GM20000 (cell line): ENCODE results near the gene PLEKHA6.
"Not testable (repeated sequence)": the region's sequence is repeated elsewhere in the genome, so short reads cannot be mapped to it uniquely, and the experiment has no call there.

Experiments used
- DNase-seq: peaks from one replicate; pipeline ENCODE4 v3.0.0; 2012; ENCODE audit warnings: low spot score
- TF ChIP-seq, protein P1 (sequence below): IDR thresholded peaks from 2 replicates; pipeline ENCODE4 v1.5.1; 2012; ENCODE audit warnings: mild to moderate bottlenecking, control low read depth; ENCODE audit errors: extremely low read depth, missing control alignments

The PLEKHA6 gene

DNA sequence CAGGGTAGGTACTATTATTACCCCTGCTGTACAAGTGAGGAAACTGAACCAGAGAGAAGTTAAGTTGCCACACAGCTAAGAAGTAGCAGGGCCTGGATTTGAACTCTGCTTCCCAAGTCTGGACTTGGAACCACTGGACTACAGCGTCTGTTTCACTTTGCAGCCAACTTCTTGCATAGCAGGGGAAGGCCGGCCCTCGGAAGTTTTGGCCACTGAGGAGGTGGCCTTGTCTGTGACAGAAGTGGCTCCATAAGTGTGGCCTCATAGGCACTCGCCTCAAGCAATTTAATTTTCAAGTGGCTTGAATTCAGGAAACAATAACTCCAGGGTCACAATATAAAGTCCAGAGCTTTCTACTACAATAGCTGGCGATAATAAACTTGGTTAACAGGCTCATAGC is 41.4 kb downstream of the PLEKHA6 start:
- no peak for DNase-seq
- TF ChIP-seq, protein P1, sequence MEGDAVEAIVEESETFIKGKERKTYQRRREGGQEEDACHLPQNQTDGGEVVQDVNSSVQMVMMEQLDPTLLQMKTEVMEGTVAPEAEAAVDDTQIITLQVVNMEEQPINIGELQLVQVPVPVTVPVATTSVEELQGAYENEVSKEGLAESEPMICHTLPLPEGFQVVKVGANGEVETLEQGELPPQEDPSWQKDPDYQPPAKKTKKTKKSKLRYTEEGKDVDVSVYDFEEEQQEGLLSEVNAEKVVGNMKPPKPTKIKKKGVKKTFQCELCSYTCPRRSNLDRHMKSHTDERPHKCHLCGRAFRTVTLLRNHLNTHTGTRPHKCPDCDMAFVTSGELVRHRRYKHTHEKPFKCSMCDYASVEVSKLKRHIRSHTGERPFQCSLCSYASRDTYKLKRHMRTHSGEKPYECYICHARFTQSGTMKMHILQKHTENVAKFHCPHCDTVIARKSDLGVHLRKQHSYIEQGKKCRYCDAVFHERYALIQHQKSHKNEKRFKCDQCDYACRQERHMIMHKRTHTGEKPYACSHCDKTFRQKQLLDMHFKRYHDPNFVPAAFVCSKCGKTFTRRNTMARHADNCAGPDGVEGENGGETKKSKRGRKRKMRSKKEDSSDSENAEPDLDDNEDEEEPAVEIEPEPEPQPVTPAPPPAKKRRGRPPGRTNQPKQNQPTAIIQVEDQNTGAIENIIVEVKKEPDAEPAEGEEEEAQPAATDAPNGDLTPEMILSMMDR: no peak

DNA sequence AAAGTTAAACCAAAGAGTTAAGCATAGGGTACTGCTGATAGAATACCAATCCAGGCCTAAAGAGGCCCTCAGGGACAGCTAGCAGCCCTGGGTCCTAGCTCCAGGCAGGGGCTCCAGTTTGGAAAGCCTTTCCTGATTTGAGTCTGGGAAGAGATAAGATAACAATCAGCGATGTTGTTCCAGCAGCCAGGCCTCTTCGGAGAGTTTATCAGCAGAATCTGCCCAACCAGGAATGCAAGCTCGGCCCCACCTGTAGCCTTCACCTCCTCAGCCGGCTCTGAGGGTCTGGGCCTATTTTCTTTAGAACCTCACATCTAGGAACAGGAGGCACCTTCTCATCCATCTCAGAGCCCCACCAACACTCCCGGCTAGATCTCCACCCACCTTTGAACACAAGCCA is 42.6 kb downstream of the PLEKHA6 start:
- DNase-seq: no peak
- TF ChIP-seq, protein P1: no peak

DNA sequence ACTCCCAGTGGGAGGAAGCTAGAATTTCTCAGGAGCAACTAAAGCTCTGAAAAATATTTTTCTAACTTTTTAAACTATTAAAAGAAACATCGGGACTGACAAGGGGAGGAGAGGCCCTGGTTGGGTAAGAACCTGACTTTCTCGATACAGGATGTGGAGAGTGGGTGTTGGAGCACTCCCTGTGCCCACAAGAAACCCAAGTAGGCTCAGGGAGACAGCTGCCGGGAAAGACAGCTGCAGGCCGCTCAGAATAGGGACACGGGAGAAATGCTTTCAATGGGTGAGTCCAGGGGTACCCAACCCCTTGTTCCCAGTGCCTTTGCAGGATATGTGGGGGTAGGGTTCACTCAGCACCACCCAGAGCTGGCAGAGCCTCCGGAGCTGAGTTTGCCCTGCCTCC is 43.6 kb downstream of the PLEKHA6 start:
- DNase-seq: no peak
- TF ChIP-seq, protein P1: no peak

DNA sequence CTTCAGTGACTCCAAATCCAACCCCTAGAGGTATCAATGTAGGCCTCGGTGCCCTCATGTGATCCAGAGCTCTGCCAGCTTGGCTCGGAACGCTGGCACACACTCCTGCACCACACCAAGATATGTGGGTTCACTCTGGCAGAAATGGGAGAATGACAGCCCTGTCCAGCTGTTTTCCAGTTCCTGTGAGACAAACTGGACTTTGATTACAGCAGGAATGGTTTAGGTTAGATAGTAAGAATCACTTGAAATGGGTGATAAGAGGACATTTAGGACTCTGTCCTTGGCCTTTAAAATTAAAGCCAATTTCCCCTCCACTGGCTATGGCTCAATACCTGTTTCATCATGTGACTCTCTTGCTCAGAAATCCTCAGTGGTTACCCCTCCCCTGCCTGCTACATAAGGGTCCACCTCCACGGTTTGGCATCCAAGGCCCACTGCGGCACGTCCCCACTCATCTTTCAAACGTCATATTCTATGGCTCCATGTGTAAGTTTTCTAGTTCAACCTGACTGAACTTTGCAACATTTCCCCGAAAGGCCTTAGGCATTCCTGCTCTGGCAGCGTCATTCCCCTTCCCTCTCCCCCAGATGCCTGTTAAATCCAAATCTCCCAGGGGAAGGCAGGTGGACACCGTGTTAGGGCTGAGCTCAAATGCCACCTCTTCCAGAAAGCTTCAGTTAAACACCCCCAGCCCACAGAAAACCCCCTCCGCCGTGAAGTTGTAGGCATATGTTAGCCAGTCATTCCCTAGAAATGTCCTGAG is 44.7 kb downstream of the PLEKHA6 start:
- TF ChIP-seq, protein P1: no peak
- no peak for DNase-seq

DNA sequence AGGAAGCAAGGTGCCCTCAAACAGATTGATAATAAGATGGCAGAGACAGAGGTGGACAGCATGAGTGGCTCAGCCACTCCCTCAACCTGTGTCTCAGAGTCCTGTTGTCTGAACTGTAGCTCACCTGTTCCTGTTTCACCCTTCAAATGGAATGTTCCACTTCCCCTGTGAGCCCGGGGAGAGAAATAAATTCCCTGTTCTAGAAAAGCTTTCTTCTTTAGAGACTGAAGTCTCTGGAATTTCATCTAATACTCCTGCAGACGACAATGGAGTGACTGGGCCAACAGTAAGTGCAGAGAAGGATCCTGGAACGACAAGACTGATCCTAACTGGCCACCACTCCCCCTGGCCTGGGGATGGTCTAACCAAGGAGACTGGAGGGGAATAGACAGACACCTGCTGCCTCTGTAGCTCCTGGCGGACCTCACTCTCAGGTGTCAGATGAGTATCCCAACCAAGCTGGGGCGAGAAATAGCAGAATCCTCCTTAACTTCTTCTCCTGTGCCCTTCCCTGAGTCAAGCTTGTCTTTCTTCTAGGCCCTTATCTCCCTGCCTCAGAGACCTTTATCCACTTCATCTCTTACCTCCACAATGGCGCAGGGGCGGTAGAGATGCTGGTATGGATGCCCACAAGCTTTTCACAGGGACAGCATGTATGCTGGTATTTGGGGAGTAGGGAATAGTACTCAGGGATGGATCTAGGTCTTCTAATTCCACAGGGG is 45.4 kb downstream of the PLEKHA6 start:
- DNase-seq: no peak
- TF ChIP-seq, protein P1: no peak

DNA sequence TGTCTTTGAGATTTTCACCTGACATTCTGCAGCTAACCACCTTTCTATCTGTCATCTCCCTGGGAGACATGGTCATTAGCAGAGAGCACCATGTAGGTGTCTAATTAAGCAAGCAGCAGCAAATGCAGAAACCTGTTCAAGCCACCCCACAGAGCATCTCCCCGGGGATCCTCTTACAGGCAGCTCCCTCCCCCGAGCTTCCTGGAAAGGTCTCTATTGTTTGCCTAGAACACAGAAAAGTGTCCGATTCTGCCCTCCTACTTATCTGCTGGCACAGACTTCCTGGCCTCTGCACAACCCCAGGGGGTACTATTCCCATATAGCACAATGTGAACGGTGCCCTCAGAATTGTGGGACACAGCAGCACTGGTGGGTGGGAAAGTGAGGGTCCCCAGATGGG is 46.1 kb downstream of the PLEKHA6 start:
- no peak for DNase-seq
- TF ChIP-seq, protein P1: no peak

DNA sequence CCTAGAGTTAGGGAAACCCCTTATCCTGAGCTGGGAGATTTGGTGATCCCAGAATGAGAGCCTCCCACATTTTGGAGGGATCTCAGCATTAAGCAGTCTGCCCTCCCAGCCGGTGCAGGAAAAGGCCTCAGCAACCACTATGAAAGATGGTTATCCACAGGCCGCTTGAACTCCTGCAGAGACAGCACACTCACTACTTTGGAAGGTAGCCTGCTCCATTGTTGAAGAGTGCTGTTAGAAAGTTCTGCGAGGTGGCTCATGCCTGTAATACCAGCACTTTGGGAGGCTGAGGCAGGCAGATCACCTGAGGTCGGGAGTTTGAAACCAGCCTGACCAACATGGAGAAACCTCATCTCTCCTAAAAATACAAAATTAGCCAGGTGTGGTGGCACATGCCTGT is 48.8 kb downstream of the PLEKHA6 start:
- DNase-seq: not testable (repeated sequence)

DNA sequence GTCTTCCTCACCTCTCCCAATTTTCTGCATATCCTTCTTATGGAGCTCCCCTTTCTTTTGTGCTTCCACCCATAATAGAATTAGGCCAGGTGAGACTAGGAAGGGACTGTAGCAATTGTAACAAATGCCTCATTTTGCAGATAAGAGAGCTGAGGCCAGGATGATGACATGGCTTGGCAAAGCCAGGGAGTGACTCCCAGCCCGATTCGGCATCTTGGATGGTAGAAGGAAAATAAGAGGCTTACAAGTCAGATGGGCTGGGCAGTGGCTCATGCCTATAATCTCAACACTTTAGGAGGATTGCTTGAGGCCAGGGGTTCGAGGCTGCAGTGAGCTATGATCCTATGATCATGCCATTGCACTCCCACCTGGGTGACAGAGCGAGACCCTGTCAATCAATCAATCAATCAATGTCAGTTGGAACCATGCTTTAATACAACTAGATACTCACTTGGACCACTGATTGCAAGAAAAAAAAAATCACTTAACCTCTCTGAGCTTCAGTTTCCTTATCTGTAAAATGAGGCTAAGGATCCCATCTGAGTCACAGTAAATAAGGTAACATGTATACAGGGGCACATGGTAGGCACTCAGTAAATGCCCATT is 51.6 kb downstream of the PLEKHA6 start:
- TF ChIP-seq, protein P1: no peak
- DNase-seq: no peak
